Measurements from ENCODE around the gene SH2D5. TPM values are rescaled to one million over a fixed set of nuclear protein-coding genes. Genes with fewer than 3 reads are reported as not detected.

SH2D5 gene
- polyA plus RNA-seq, 1 donor, result 0.22 TPM

DNA sequence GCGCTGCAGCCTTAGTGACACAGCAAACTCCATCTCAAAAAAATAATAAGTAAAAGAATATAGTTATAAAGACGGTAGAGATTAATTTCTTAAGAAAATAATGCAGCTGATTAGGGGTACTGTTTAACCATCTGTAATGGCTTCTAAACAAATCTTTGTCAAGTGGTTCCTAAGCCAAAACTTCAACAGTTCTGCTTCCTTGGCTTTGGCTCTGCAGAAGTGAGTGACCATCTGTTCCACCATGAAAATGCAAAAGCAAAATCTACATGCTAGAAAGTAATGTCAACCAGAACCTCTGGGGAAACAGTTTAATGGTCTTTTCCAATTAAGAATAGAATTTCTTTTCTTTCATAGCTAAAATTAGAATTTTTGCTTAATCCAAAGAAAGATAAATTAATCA, 8.3 kb upstream of the SH2D5 start:
- Histone ChIP-seq H3K9me3 (ENCODE audit: control insufficient read depth, low read depth, low read length) (no peaks in the 10 kb centered on the region), H3K27me3 (ENCODE audit: control insufficient read depth, insufficient read depth, low read length) (no peaks in the 10 kb centered on the region), H3K4me3 (ENCODE audit: low read length) (no peak overlapping the region), H3K27ac (ENCODE audit: low read length) (no peak overlapping the region), H3K36me3 (ENCODE audit: control insufficient read depth, insufficient read depth, low read length) (peaks cover 49% of the 10 kb centered on the region), H3K4me1 (ENCODE audit: control insufficient read depth, insufficient read depth, low read length) (no peaks in the 10 kb centered on the region)
- no CpG with 5 or more reads among the region's 2 CpGs for WGBS (ENCODE audit: insufficient coverage, low lambda C conversion rate)
- DNase-seq, result no peak

DNA sequence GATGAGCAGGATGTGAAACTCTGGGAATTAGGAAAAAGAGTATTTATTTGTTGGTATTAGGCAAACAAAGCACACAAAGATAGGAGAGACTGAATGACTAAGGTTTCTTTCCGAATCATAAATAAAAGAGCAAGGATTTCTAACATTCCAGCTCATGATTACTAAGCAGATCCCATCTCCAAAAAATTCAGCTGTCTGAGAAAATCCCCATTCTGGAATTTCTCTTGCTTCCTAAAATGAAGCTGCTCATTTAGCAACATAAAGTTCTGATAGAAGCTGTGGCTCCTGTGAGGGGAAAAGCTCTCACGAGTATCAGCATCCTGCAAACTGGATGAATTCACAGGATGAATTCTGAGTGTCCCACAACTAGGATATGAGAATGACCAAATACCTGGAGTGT, 6.7 kb upstream of the SH2D5 start:
- H3K4me1 ChIP-seq (ENCODE audit: control insufficient read depth, insufficient read depth, low read length), result no peaks in the 10 kb centered on the region
- H3K27ac ChIP-seq (ENCODE audit: low read length), result no peak overlapping the region
- H3K36me3 ChIP-seq (ENCODE audit: control insufficient read depth, insufficient read depth, low read length), result peaks cover 35% of the 10 kb centered on the region
- DNase-seq, result no peak
- 71% methylated on average over 1 of the region's 2 CpGs for WGBS (ENCODE audit: insufficient coverage, low lambda C conversion rate)
- H3K27me3 ChIP-seq (ENCODE audit: control insufficient read depth, insufficient read depth, low read length), result no peaks in the 10 kb centered on the region
- no peak overlapping the region for H3K4me3 ChIP-seq (ENCODE audit: low read length)
- no peaks in the 10 kb centered on the region for H3K9me3 ChIP-seq (ENCODE audit: control insufficient read depth, low read depth, low read length)

DNA sequence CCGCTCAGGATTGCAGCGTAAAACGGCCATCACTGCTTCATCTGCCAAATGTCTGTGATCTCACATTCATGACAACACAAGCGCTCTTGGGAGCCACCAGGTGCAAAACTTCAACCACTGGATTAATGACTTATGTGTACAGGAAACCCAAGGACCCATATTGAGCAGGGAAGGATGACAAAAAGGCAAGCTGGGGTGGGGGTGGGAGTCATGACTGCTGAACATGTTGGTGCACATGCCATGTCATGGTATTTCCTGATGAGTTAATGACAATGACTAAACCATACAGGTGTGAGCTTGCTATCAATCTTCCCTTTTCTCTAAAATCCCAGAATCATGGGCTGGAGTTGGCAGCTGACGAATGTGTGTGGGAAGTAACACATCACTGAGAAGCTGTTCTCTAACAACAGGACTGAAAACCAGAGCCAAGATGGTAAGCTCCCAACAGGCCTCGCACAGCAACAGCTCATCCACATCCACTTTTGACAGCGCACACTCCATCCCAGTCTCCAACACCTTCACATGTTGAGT, 3.1 kb upstream of the SH2D5 start:
- Histone ChIP-seq H3K27ac (ENCODE audit: low read length) (no peak overlapping the region), H3K27me3 (ENCODE audit: control insufficient read depth, insufficient read depth, low read length) (peaks cover 21% of the 10 kb centered on the region), H3K4me3 (ENCODE audit: low read length) (no peak overlapping the region), H3K4me1 (ENCODE audit: control insufficient read depth, insufficient read depth, low read length) (peaks cover 16% of the 10 kb centered on the region), H3K9me3 (ENCODE audit: control insufficient read depth, low read depth, low read length) (peaks cover 2% of the 10 kb centered on the region), H3K36me3 (ENCODE audit: control insufficient read depth, insufficient read depth, low read length) (peaks cover 20% of the 10 kb centered on the region)
- no CpG with 5 or more reads among the region's 7 CpGs for WGBS (ENCODE audit: insufficient coverage, low lambda C conversion rate)
- no peak for DNase-seq

DNA sequence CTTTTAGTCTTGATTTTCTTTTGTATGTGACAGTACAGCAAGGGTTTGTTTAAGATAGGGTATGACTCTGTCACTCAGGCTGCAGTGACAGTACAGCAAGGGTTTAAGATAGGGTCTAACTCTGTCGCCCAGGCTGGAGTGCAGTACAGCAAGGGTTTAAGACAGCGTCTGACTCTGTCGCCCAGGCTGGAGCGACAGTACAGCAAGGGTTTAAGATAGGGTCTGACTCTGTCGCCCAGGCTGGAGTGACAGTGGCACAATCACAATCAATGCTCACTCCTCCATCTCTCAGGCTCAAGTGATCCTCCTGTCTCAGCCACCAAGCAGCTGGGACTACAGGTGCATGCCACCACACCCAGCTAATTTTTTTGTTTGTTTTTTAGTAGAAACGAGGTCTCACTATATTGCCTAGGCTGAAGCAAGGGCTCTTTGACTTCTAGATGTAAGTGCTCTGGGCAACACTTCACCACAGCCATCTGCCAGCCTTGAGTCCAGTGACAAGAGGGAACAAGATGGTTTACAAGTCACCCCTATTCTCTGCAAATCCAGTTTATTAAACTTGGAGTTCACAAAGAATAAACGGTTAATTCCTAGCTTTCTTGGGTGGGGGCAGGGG, 965 bp upstream of the SH2D5 start:
- Histone ChIP-seq H3K36me3 (ENCODE audit: control insufficient read depth, insufficient read depth, low read length) (peaks cover 10% of the 10 kb centered on the region), H3K27ac (ENCODE audit: low read length) (peak overlapping the region; percentile 81), H3K4me1 (ENCODE audit: control insufficient read depth, insufficient read depth, low read length) (peaks cover 16% of the 10 kb centered on the region), H3K9me3 (ENCODE audit: control insufficient read depth, low read depth, low read length) (peaks cover 2% of the 10 kb centered on the region), H3K27me3 (ENCODE audit: control insufficient read depth, insufficient read depth, low read length) (peaks cover 42% of the 10 kb centered on the region), H3K4me3 (ENCODE audit: low read length) (peak overlapping the region; percentile 54)
- DNase-seq, result no peak
- WGBS (ENCODE audit: insufficient coverage, low lambda C conversion rate), result no CpG with 5 or more reads among the region's 7 CpGs

DNA sequence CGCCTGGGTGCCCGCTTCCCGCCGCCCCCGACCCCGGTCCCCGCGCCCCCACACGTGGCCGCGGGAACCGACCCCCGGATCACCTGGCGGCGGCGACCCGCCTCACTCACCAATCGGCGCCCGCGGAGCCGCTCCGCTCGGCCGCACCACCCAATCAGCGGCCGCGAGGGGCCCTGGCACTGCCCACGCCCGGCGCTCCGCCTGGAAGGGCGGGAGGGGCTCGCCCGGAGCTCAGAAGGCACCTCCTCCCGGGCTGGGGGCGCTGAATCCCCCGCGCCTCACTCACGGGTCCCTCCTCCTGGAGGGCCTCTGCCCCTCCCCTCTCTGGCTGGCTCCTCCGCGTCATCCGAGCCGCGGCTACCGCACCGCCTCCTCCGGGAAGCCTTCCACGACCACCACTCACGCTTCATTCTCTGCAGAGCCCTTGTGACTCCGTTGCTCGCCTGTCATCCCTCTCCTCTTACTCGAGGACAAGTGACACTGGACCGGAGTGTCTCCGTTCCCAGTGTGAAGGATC, 374 bp downstream of the SH2D5 start:
- H3K9me3 ChIP-seq (ENCODE audit: control insufficient read depth, low read depth, low read length), result peaks cover 5% of the 10 kb centered on the region
- peaks cover 54% of the 10 kb centered on the region for H3K27me3 ChIP-seq (ENCODE audit: control insufficient read depth, insufficient read depth, low read length)
- H3K36me3 ChIP-seq (ENCODE audit: control insufficient read depth, insufficient read depth, low read length), result peaks cover 1% of the 10 kb centered on the region
- peak overlapping the region; percentile 54 for H3K4me3 ChIP-seq (ENCODE audit: low read length)
- DNase-seq, result peak in 1 of 2 donors; percentile 62
- WGBS (ENCODE audit: insufficient coverage, low lambda C conversion rate), result no CpG with 5 or more reads among the region's 55 CpGs
- H3K27ac ChIP-seq (ENCODE audit: low read length), result no peak overlapping the region
- peaks cover 16% of the 10 kb centered on the region for H3K4me1 ChIP-seq (ENCODE audit: control insufficient read depth, insufficient read depth, low read length)

DNA sequence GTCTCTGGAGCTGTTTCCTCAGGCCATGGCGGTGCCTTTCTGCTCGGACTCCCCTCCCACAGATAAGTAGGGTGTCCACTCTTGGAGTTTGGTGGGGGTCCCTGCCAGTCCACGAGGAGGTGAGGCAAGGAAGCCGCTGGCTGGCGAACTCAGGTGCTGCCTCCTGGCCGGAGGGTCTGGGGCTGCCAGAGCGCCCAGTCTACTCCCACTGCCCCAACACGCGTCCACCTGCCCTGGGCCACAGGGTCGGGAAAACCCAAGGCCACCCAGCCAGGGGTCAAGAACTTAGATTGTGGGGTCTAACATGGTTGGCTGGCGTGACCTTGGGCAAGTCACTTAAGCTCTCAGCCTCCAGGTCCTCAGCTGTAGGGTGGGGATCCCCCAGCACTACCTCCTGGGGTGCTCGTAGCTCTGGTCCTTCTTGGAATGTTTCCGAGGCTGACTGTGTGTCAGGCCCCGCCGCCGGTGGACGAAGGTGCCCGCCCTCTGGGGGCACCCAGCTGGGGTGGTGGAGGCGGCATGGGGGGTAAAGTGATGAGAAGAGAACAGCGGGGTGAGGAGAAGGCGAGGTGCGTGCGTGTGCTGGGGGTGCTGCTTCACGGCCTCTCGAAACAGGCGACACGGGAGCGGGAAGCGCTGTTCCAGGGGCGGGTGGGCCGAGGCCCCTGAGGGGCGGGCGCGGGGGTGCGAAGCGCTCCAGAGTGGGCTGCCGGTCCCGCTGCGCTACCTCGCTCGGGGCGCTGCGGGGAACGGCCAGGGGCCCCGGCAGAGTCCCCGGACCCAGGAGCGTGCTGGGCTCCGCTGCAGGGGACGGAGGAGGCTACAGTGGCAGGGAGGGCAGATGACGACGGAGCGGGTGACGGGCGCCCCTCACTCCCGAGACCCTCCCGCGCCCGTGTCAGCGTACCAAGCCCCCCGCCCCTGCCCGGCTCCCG, 1.2 kb downstream of the SH2D5 start:
- peaks cover 16% of the 10 kb centered on the region for H3K4me1 ChIP-seq (ENCODE audit: control insufficient read depth, insufficient read depth, low read length)
- peaks cover 54% of the 10 kb centered on the region for H3K27me3 ChIP-seq (ENCODE audit: control insufficient read depth, insufficient read depth, low read length)
- no peaks in the 10 kb centered on the region for H3K36me3 ChIP-seq (ENCODE audit: control insufficient read depth, insufficient read depth, low read length)
- peaks cover 7% of the 10 kb centered on the region for H3K9me3 ChIP-seq (ENCODE audit: control insufficient read depth, low read depth, low read length)
- WGBS (ENCODE audit: insufficient coverage, low lambda C conversion rate), result no CpG with 5 or more reads among the region's 62 CpGs
- no peak overlapping the region for H3K27ac ChIP-seq (ENCODE audit: low read length)
- H3K4me3 ChIP-seq (ENCODE audit: low read length), result peak overlapping the region; percentile 28
- peak in 1 of 2 donors; percentile 31 for DNase-seq

DNA sequence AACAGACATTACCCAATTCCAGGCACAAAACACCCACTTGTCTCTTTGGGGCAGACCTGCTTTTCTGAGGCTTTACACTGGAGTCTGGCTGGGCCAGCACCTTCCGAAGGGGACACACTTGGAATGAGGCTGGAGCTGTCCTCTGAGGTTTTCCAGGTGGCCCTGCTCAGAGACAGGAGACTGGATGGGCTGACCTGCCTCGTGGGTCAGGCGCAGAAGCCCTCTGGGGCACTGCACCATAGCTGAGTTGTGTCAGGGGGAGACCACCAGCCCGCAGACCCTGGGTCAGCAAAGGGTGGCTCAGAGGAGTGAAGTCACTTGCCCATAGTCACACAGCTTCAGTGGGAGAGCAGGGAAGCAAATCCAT, 1.8 kb downstream of the SH2D5 start:
- Histone ChIP-seq H3K4me1 (ENCODE audit: control insufficient read depth, insufficient read depth, low read length) (peaks cover 16% of the 10 kb centered on the region), H3K36me3 (ENCODE audit: control insufficient read depth, insufficient read depth, low read length) (no peaks in the 10 kb centered on the region), H3K9me3 (ENCODE audit: control insufficient read depth, low read depth, low read length) (peaks cover 7% of the 10 kb centered on the region), H3K27me3 (ENCODE audit: control insufficient read depth, insufficient read depth, low read length) (peaks cover 54% of the 10 kb centered on the region), H3K4me3 (ENCODE audit: low read length) (no peak overlapping the region), H3K27ac (ENCODE audit: low read length) (no peak overlapping the region)
- DNase-seq, result no peak
- WGBS (ENCODE audit: insufficient coverage, low lambda C conversion rate), result no CpG with 5 or more reads among the region's 4 CpGs

DNA sequence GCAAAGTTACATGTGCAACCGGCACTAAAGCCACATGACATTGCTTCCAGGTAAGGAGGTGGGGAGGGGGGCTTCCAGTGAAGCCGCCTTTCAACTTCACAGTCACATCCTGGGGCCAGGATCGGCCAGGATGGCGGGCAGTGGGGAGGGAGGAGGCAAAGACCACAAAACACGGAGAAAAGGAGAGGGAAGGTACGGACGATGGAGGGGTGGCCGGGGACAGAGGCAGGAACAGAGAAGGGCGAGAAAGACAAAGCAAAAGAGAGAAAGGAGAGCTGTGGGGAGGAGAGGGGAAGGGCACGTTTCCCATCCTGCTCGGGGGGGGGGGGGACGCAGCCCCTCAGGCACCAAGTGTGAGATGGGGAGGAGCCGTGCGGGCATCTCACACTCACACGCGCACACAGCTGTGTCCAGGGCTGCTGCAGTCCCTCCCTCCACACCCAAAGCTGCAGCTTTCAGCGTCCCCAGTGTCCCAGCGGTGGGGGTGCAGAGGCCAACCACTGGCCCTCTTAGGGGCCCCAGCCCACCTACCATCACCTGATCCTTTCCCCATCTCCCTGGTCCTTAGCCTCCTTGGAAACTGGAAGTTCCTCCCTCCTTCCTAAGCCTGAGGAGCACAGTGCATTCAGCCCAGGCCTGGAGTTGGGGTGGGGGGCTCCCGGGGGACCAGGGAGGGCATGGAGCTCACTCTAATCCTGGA, 2.4 kb downstream of the SH2D5 start:
- no peak overlapping the region for H3K4me3 ChIP-seq (ENCODE audit: low read length)
- peaks cover 16% of the 10 kb centered on the region for H3K4me1 ChIP-seq (ENCODE audit: control insufficient read depth, insufficient read depth, low read length)
- 13% methylated on average over 3 of the region's 19 CpGs for WGBS (ENCODE audit: insufficient coverage, low lambda C conversion rate)
- H3K36me3 ChIP-seq (ENCODE audit: control insufficient read depth, insufficient read depth, low read length), result no peaks in the 10 kb centered on the region
- H3K27me3 ChIP-seq (ENCODE audit: control insufficient read depth, insufficient read depth, low read length), result peaks cover 54% of the 10 kb centered on the region
- no peak overlapping the region for H3K27ac ChIP-seq (ENCODE audit: low read length)
- H3K9me3 ChIP-seq (ENCODE audit: control insufficient read depth, low read depth, low read length), result peaks cover 7% of the 10 kb centered on the region
- no peak for DNase-seq

DNA sequence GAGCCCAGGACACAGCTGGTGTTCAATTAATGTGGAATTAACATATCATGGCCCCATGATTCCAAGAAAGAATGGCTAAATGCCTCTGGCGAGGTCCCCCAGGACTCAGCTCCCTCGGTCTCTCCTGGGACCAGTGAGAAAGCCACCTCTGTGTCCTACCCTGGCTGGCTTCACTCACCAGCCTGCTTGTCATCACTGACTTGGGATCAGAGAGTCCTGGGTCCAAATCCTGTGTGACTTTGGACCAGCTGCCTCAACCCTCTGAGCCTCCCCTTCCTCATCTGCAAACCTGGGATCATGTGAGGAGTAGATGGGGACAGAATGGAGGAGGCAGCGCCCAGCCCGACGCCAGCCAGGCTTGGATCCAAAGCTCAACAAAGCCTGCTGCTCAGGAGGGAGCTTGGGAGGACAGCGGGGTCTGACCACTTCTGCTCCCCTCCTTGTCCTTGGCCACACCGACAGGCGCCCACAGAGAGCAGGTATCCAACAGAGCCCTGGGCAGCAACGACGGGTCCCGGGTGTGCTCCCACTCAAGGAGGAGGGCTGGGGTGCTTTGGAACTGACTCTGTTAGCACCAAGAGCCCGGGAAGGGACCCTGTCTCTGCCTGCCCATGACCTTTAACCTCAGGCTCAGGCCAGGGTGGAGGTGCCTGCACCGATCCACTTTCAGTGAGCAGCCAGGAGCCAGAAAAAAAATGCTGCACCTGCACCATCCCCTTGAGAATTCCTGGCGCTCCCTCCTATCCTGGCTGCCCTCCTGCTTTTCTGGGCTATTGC, 3.2 kb downstream of the SH2D5 start:
- no peaks in the 10 kb centered on the region for H3K36me3 ChIP-seq (ENCODE audit: control insufficient read depth, insufficient read depth, low read length)
- no CpG with 5 or more reads among the region's 14 CpGs for WGBS (ENCODE audit: insufficient coverage, low lambda C conversion rate)
- H3K4me3 ChIP-seq (ENCODE audit: low read length), result no peak overlapping the region
- peaks cover 7% of the 10 kb centered on the region for H3K9me3 ChIP-seq (ENCODE audit: control insufficient read depth, low read depth, low read length)
- H3K27ac ChIP-seq (ENCODE audit: low read length), result no peak overlapping the region
- peaks cover 16% of the 10 kb centered on the region for H3K4me1 ChIP-seq (ENCODE audit: control insufficient read depth, insufficient read depth, low read length)
- no peak for DNase-seq
- H3K27me3 ChIP-seq (ENCODE audit: control insufficient read depth, insufficient read depth, low read length), result peaks cover 54% of the 10 kb centered on the region

Measured in large intestine (tissue), 3 donors.